ENCODE measurements around the gene ZNF782.

GRCh38 chr9:96885424-96885823 is 31.1 kb upstream of the ZNF782 start:
- TF ChIP-seq CTCF (conservative IDR thresholded peaks at IDR 0.05 in 1 of 2, IDR thresholded peaks at IDR 0.05 in 1 of 2; ENCODE audit: low read depth in 1 of 2, low read length in 2 of 2) (no peak), EZH2 (IDR thresholded peaks at IDR 0.05; ENCODE audit: low read length, missing control alignments) (no peak)
